ENCODE measurements around the gene WNK2.
A peak's percentile ranks its signal among the peaks of the same experiment; 100 is the strongest.

- TF ChIP-seq EZH2phosphoT487 (IDR thresholded peaks at IDR 0.05) = no peak
- no peak for TF ChIP-seq EZH2 (IDR thresholded peaks at IDR 0.05)
- peak; percentile 74 for TF ChIP-seq CTCF (IDR thresholded peaks at IDR 0.05)
Observed at GRCh38 chr9:93304574-93305496, 120.9 kb downstream of the WNK2 start.

Measured in neural progenitor cell (in vitro differentiated cells).